HepG2 (cell line): ENCODE results near the gene CCDC57. TPM values are rescaled to one million over a fixed set of nuclear protein-coding genes. Genes with fewer than 3 reads are reported as not detected.

Experiments
- AFF4 ChIP-seq: sonication (generic); formaldehyde crosslinking; IDR thresholded peaks from 2 replicates; pipeline ENCODE4 v1.4.0; 2020; ENCODE audit warnings: missing genetic modification reagents
- CBX2 ChIP-seq, 2 experiments: fragments of 200-600 bp in 1 of 2; sonication (generic); formaldehyde crosslinking in 1 of 2; IDR thresholded peaks; 2 replicates each; pipeline versions ENCODE4 v1.7.0 to v1.8.1; 2018 to 2022; ENCODE audit warnings: low read depth in 2 of 2, low read length in 1 of 2, mild to moderate bottlenecking in 1 of 2, missing genetic modification reagents in 1 of 2
- CEBPZ ChIP-seq: IDR thresholded peaks from 2 replicates; pipeline ENCODE4 v1.6.1; 2012; ENCODE audit warnings: low read length, improper control_type of control experiment
- ELF4 ChIP-seq: sonication (generic); formaldehyde crosslinking; IDR thresholded peaks from 2 replicates; pipeline ENCODE4 v1.5.0; 2020; ENCODE audit warnings: missing genetic modification reagents, mild to moderate bottlenecking, moderate library complexity, borderline replicate concordance
- HINFP ChIP-seq: sonication (generic); formaldehyde crosslinking; IDR thresholded peaks from 2 replicates; pipeline ENCODE4 v1.4.0; 2020; ENCODE audit warnings: low read depth, mild to moderate bottlenecking, missing genetic modification reagents
- HNRNPH1 ChIP-seq: fragments of 200-400 bp; formaldehyde crosslinking; optimal IDR thresholded peaks from 2 replicates; pipeline ENCODE3; 2017; ENCODE audit warnings: mild to moderate bottlenecking, low read depth, low read length
- KLF13 ChIP-seq: sonication (generic); formaldehyde crosslinking; IDR thresholded peaks from 2 replicates; pipeline ENCODE4 v1.4.0; 2020; ENCODE audit warnings: mild to moderate bottlenecking, missing genetic modification reagents
- PRPF4 ChIP-seq: fragments of 200-400 bp; formaldehyde crosslinking; IDR thresholded peaks from 2 replicates; pipeline ENCODE4 v1.6.1; 2016; ENCODE audit warnings: low read length, low read depth; ENCODE audit not compliant: poor library complexity, severe bottlenecking
- SNAPC2 ChIP-seq: sonication (generic); formaldehyde crosslinking; IDR thresholded peaks from 2 replicates; pipeline ENCODE4 v1.8.1; 2022; ENCODE audit warnings: mild to moderate bottlenecking, missing genetic modification reagents
- TOE1 ChIP-seq: sonication (generic); formaldehyde crosslinking; IDR thresholded peaks from 2 replicates; pipeline ENCODE4 v1.4.0; 2020; ENCODE audit warnings: mild to moderate bottlenecking, missing genetic modification reagents
- TRIM24 ChIP-seq: sonication (generic); formaldehyde crosslinking; IDR thresholded peaks from 2 replicates; pipeline ENCODE4 v1.8.0; 2022; ENCODE audit warnings: mild to moderate bottlenecking, missing genetic modification reagents
- ZFP41 ChIP-seq: sonication (generic); formaldehyde crosslinking; IDR thresholded peaks from 2 replicates; pipeline ENCODE4 v1.4.0; 2020; ENCODE audit warnings: mild to moderate bottlenecking, missing genetic modification reagents, borderline replicate concordance
- ZNF235 ChIP-seq: sonication (generic); formaldehyde crosslinking; IDR thresholded peaks from 2 replicates; pipeline ENCODE4 v1.8.1; 2023; ENCODE audit warnings: mild to moderate bottlenecking, missing genetic modification reagents, borderline replicate concordance
- ZNF34 ChIP-seq: sonication (generic); formaldehyde crosslinking; IDR thresholded peaks from 2 replicates; pipeline ENCODE4 v1.4.0; 2020; ENCODE audit warnings: mild to moderate bottlenecking, missing genetic modification reagents, borderline replicate concordance
- ZNF446 ChIP-seq: sonication (generic); formaldehyde crosslinking; IDR thresholded peaks from 2 replicates; pipeline ENCODE4 v1.5.0; 2020; ENCODE audit warnings: mild to moderate bottlenecking, missing genetic modification reagents
- ZNF460 ChIP-seq: sonication (generic); formaldehyde crosslinking; IDR thresholded peaks from 2 replicates; pipeline ENCODE4 v1.5.1; 2020; ENCODE audit warnings: missing genetic modification reagents, mild to moderate bottlenecking, borderline replicate concordance
- ZNF510 ChIP-seq: sonication (generic); formaldehyde crosslinking; IDR thresholded peaks from 2 replicates; pipeline ENCODE4 v1.4.0; 2020; ENCODE audit warnings: low read depth, mild to moderate bottlenecking, missing genetic modification reagents
- ZNF776 ChIP-seq: sonication (generic); formaldehyde crosslinking; IDR thresholded peaks from 2 replicates; pipeline ENCODE4 v1.4.0; 2020; ENCODE audit warnings: mild to moderate bottlenecking, missing genetic modification reagents
- ZNF781 ChIP-seq: sonication (generic); formaldehyde crosslinking; IDR thresholded peaks from 2 replicates; pipeline ENCODE4 v1.5.1; 2020; ENCODE audit warnings: borderline replicate concordance, mild to moderate bottlenecking, missing genetic modification reagents; ENCODE audit errors: not compliant biosample characterization
- polyA plus RNA-seq, 8 experiments: library from polyadenylated mRNA; depleted of rRNA in 3 of 8; stranded (reverse) in 7 of 8; unstranded in 1 of 8; fragments of >200 nt; fragmentation: Illumina TruSeq in 4 of 8; extraction: Trizol in 4 of 8; gene quantifications; 2 replicates each; pipeline versions ENCODE4 v1.2.1 to v1.2.3, GENCODE V29; 2011 to 2016; ENCODE audit warnings: low read depth in 4 of 8, missing spikeins in 1 of 8, mixed read lengths in 1 of 8; ENCODE audit not compliant: insufficient read depth in 1 of 8
- total RNA-seq, 5 experiments: library from RNA; depleted of rRNA; stranded (reverse); fragments of >200 nt; fragmentation: Illumina TruSeq; extraction: Trizol; gene quantifications; 2 replicates each; pipeline ENCODE4 v1.2.3, GENCODE V29; 2016; ENCODE audit warnings: low read depth in 1 of 5

The CCDC57 gene
- total and polyA plus RNA-seq, 2 of the 13 experiments (the other 11 are each of a cell fraction or from before 2014, with no cell fraction given), result 59.3 to 59.9 TPM

GRCh38 chr17:82101767-82102679, 110.6 kb downstream of the CCDC57 start (continued):
- TF ChIP-seq AFF4 (CRISPR knock-in tag) (peak; percentile 84), ZNF460 (no peak), ZNF776 (CRISPR knock-in tag) (no peak), ELF4 (CRISPR knock-in tag) (peak; percentile 98), ZNF510 (CRISPR knock-in tag) (no peak), CEBPZ (no peak), ZNF34 (CRISPR knock-in tag) (0 out of 2 replicates have a peak, but pooled peaks have one; percentile 9), ZFP41 (CRISPR knock-in tag) (peak; percentile 81; the same call in 1 of the 2 replicates), TOE1 (CRISPR knock-in tag) (no peak), ZNF235 (no peak), ZNF781 (CRISPR knock-in tag) (peak; percentile 38), ZNF446 (CRISPR knock-in tag) (no peak), PRPF4 (peak; percentile 82), CBX2 (IDR thresholded peaks at IDR 0.05; ENCODE audit: low read depth, low read length) (no peak), CBX2 (CRISPR knock-in tag; IDR thresholded peaks at IDR 0.05; ENCODE audit: low read depth) (no peak), HNRNPH1 (no peak), SNAPC2 (peak; percentile 82), HINFP (peak; percentile 79; the same call in 1 of the 2 replicates), TRIM24 (CRISPR knock-in tag) (no peak), KLF13 (CRISPR knock-in tag) (no peak; the same call in 1 of the 2 replicates)
